Activated naive CD8-positive, alpha-beta T cell treated with anti-CD3 and anti-CD28 coated beads, Interleukin-2, amount 10 ng/mL, durations not matched to agents 7 days and 5 days (primary cell): ENCODE measurements around the gene MAP4K1. TPM values are rescaled to one million over a fixed set of nuclear protein-coding genes. Genes with fewer than 3 reads are reported as not detected.

Experiments
- ATAC-seq: fragments of 150-1000 bp; cut with Tn5 transposase; one replicate; pipeline ENCODE4 v1.10.0; 2021; ENCODE audit warnings: low read depth, moderate library complexity
- POLR2A ChIA-PET: fragments of 350-600 bp; sonication (Branson Sonifier 250); formaldehyde crosslinking; loops from one replicate; lab custom pipeline; 2021; ENCODE audit warnings: antibody characterized with exemption; lab: Charles Lee
- DNase-seq: peaks from one replicate; pipeline ENCODE4 v3.0.0; 2021
- H3K27ac Mint-ChIP-seq: one replicate; pipeline ENCODE4 v1.8.0; 2022; ENCODE audit warnings: mild to moderate bottlenecking, mixed read lengths
- H3K27me3 Mint-ChIP-seq: one replicate; pipeline ENCODE4 v1.8.0; 2022; ENCODE audit warnings: mild to moderate bottlenecking, moderate library complexity, mixed read lengths
- H3K36me3 Mint-ChIP-seq: one replicate; pipeline ENCODE4 v1.8.0; 2021; ENCODE audit warnings: mild to moderate bottlenecking, mixed read lengths
- H3K4me1 Mint-ChIP-seq: one replicate; pipeline ENCODE4 v1.8.0; 2021; ENCODE audit warnings: mixed read lengths
- H3K4me3 Mint-ChIP-seq: one replicate; pipeline ENCODE4 v1.8.0; 2022; ENCODE audit warnings: mild to moderate bottlenecking, moderate library complexity, mixed read lengths
- H3K9me3 Mint-ChIP-seq: one replicate; pipeline ENCODE4 v1.8.0; 2021; ENCODE audit warnings: mixed read lengths
- total RNA-seq, 2 experiments: library from RNA; stranded (reverse); gene quantifications; one replicate each; pipeline ENCODE4 v1.2.3, GENCODE V29; 2021

Gene MAP4K1
- total RNA-seq, 2 experiments from 2014 or later, result 299 to 313 TPM

DNA sequence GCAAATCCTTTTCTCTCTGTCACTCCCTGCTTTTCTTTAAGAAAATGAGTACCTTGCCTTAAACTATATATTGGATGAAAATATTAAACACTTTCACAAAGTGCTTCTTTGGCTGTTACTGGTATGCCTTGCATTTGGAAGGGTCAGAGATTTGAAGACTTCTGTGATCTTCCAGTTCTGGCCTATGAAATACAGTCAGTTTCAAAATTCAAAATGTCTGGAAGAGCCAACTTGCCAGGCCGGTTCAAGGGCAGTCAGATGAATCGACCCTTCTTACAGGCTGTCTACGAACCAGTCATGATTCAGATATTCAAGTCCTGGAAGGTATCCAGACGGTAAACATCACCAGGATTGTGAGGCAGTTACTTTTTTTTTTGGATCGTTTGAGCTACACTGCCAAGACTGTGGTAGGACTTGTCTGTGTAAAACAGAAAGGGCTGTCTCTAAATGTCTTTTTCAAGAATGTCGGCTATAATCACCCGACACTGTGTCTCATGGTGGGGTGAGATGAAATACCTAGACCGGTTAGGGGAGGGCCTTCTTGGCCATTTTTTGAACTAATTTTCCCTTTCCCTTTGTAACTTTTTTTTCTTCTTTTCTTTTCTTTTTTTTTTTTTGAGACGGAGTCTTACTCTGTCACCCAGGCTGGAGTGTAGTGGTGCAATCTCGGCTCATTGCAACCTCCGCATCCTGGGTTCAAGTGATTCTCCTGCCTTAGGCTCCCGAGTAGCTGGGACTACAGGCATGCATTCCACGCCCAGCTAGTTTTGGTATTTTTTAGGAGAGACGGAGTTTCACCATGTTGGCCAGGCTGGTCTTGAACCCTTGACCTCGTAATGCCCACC, 40.9 kb upstream of the MAP4K1 start:
- no peaks in the 10 kb centered on the region for H3K27me3 Mint-ChIP-seq

DNA sequence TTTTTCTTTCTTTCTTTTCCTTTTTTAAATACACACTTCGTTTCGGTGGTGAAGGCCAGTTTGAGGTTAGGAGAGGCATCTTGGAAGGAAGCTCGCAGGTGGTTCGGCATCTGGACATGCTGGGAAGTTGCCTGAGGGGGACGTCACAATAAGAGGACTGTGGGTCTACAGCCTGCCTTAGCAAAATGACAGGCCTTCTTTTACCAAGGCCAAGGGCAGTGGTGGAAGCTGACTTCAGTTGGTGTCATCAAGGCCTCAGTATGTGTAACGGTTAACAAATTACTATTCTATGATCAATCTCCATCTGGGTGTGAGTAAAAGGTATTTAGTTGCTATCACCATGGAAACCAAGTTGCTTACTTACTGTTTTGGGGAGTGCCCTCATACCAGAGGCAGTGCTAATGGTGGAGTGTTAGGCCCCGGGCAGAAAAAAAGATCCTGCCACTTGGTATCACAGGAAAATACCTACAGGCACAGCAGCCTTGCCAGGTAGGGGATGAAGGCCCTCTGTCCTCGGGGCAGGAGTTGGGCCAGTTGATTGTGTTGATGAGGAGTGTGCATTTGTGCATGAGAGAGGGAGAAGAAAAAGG, 40.0 kb upstream of the MAP4K1 start:
- H3K4me1 Mint-ChIP-seq, result peaks cover 58% of the 10 kb centered on the region
- no peak for DNase-seq
- no peak for ATAC-seq

More for the DNA sequence above, 40.9 kb upstream of the MAP4K1 start:
- Mint-ChIP-seq H3K4me1 (peaks cover 60% of the 10 kb centered on the region), H3K36me3 (peaks cover 32% of the 10 kb centered on the region), H3K9me3 (no peaks in the 10 kb centered on the region), H3K27ac (no peak overlapping the region), H3K4me3 (no peak overlapping the region)
- POLR2A ChIA-PET, result interaction anchor here (1.9 kb wide), 1 partner anchor 11 kb away, joined by 5 read pairs; the partner anchor contains the start of gene ACTN4
- ATAC-seq, result no peak
- no peak for DNase-seq

DNA sequence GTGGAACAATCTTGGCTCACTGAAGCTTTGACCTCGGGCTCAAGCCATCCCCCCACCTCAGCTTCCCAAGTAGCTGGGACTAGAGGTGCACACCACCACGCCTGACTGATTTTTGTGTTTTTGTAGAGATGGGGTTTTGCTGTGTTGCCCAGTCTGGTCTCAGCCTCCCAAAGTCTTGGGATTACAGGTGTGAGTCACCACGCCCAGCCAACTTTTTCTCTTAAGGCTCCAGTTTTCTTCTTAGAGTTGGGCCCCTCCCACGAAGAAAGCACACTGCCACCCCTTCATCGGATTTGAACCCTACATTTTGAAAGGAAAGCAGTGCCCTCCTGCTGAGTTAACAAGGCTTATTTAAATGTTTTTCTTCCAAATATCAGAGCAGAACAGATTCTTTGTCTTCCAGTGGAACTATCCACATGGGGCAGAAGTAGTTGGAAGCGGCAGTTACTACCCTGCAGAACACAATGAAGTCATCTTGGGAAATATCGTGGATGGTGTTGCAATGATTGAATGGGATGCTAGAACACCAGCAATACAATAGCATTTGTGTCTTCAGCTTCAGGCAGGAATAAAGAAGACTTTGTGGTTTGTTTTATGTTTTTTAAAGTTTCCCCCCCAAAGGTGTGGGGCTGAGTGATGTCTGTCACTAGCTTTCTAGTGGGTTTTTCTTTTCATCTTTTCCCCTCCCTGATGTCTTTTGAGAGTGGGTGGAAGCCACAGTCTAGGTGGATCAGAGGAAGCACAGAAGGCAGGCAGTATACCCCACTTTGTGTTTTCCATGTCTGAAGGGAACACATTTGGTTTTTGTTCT, 38.6 kb upstream of the MAP4K1 start:
- Mint-ChIP-seq H3K9me3 (no peaks in the 10 kb centered on the region), H3K27ac (peak overlapping the region; percentile 88), H3K27me3 (peaks cover 2% of the 10 kb centered on the region), H3K4me3 (peak overlapping the region; percentile 72), H3K36me3 (peaks cover 36% of the 10 kb centered on the region), H3K4me1 (peaks cover 61% of the 10 kb centered on the region)
- POLR2A ChIA-PET, result interaction anchor here (0.6 to 2.4 kb wide), 11 partner anchors 9 to 283 kb away, joined by 3 to 10 read pairs (median 3); partner anchors contain the start of genes ACTN4 and EIF3K
- ATAC-seq (peak; percentile 62), DNase-seq (no peak)

More for the DNA sequence above, 40.0 kb upstream of the MAP4K1 start:
- H3K36me3 Mint-ChIP-seq, result peaks cover 32% of the 10 kb centered on the region
- POLR2A ChIA-PET, result interaction anchor here (1.1 to 2.4 kb wide), 4 partner anchors 10 to 76 kb away, joined by 3 to 10 read pairs (median 7); partner anchors contain the start of gene ACTN4
- no peaks in the 10 kb centered on the region for H3K9me3 Mint-ChIP-seq
- no peak overlapping the region for H3K27ac Mint-ChIP-seq
- H3K4me3 Mint-ChIP-seq, result peak overlapping the region; percentile 11
- H3K27me3 Mint-ChIP-seq, result no peaks in the 10 kb centered on the region

DNA sequence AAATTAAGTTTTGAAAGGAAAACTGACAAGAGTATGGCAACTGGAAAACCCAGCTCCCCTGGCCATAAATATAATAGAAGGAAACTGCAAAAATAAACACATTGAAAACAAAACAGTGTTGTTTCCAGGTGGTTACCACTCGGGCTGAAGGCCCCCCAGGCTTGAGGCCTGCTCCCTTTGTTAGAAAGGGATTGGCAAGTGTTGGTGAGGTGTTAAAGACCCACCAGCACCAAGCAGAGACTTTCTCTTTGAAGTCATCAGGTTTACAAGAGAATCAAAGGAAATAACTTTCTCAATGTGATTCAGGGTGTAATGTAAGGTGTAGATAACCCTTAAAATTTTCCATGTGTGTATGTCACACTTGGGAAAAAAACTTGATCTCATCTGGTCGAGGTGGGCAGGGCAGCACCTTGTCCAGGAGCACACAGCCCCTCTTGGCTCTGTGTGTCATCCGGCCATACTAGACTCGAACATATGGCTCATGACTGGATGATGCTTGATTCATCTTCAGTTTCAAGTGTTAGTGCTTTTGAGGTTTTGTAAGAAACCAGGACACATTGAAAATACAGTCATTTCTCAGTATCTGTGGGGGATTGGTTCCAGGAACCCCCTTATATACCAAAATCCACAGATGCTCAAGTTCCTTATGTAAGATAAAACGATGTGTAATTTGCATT, 37.5 kb upstream of the MAP4K1 start:
- no peak for DNase-seq

DNA sequence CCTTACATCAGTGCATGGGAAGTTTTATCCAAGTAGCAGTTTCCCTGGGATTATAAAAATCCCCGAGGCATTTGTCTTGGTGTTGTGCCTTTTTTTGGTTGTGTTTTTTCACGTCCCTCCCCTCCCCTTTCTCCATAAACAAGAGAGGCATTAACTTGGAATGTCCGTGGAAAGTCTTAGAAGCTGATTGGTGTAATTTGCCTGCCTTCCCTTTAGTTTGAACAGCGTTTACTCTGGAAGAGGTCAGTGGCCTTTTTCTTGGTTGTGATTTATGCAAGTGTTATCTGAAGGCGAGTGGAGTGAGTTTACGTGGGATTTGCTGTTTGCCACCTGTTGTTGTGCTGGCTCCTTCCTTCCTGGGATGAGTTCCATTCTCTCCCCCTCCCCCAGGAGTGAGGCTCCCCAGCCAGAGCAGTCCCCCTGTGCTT, 36.9 kb upstream of the MAP4K1 start:
- DNase-seq (no peak), ATAC-seq (no peak)
- POLR2A ChIA-PET, result no interaction called here
- peak overlapping the region; percentile 72 for H3K4me3 Mint-ChIP-seq
- H3K36me3 Mint-ChIP-seq, result peaks cover 25% of the 10 kb centered on the region
- H3K27me3 Mint-ChIP-seq, result peaks cover 2% of the 10 kb centered on the region
- H3K4me1 Mint-ChIP-seq, result peaks cover 60% of the 10 kb centered on the region
- no peaks in the 10 kb centered on the region for H3K9me3 Mint-ChIP-seq
- H3K27ac Mint-ChIP-seq, result peak overlapping the region; percentile 88

More for the DNA sequence above, 37.5 kb upstream of the MAP4K1 start:
- Mint-ChIP-seq H3K9me3 (no peaks in the 10 kb centered on the region), H3K4me1 (peaks cover 61% of the 10 kb centered on the region), H3K4me3 (peak overlapping the region; percentile 72), H3K27ac (peak overlapping the region; percentile 88), H3K36me3 (peaks cover 28% of the 10 kb centered on the region), H3K27me3 (peaks cover 2% of the 10 kb centered on the region)
- ATAC-seq, result peak; percentile 80
- POLR2A ChIA-PET, result interaction anchor here (2.4 kb wide), 1 partner anchor 8 kb away, joined by 10 read pairs; the partner anchor contains the start of gene ACTN4

DNA sequence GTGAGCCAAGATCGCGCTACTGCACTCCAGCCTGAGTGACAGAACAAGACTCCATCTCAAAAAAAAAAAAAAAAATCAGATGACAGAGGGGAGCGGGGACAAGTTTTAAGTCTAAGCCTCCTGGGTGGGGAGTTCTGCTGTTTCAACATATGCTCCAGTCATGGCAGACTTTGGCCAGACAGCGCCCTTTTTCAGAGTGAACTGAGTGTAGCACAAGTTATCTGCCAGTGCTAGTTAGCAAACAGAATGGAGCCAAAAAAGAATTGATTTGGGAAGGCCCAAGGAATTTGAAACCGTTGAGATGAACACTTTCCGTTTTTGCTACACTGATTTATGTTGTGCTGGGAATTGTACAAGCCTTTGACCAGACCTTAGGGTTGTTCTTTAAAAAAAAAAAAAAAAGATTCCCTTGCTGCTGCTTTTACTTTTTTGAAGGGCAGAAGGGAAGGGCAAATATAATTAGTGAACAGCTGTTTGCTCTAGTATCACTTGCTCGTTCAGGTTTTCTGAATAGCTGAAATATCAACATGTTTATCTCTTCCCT, 35.3 kb upstream of the MAP4K1 start:
- H3K4me1 Mint-ChIP-seq, result peaks cover 66% of the 10 kb centered on the region
- no peak overlapping the region for H3K4me3 Mint-ChIP-seq
- POLR2A ChIA-PET, result interaction anchor here (0.7 kb wide), 1 partner anchor 22 kb away, joined by 3 read pairs; no protein-coding TSS in a partner anchor
- H3K27ac Mint-ChIP-seq, result no peak overlapping the region
- ATAC-seq (no peak), DNase-seq (no peak)
- no peaks in the 10 kb centered on the region for H3K9me3 Mint-ChIP-seq
- peaks cover 36% of the 10 kb centered on the region for H3K36me3 Mint-ChIP-seq
- H3K27me3 Mint-ChIP-seq, result peaks cover 2% of the 10 kb centered on the region

DNA sequence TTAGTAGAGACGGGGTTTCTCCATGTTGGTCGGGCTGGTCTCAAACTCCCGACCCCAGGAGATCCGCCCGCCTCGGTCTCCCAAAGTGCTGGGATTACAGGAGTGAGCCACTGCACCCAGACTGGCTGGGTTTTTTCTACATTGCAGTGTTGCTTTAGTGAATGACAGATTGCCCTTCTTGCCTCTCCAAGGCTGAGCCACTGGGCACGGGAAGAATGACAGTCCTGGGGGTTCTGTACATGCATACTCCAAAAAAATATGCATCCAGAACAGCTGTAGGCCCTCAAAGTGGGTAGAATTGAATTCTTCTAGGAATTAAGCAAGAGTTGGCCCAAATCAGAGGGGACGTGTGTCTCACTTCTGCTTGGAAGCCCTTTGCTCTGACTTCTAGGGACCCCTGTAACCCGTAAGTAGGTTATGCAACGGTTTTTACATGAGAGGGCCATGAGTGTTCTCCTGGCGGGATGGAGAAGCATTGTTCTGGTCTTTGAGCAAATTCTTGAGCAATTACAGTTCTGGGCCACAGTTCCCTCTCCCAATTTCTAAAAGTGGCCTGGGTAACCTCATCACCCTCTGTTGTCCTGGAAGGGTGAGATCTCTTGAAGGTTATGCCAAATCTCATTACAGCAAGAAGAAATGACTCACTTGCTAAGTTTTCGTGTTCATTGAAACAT, 33.3 kb upstream of the MAP4K1 start:
- no peak for DNase-seq
- POLR2A ChIA-PET, result no interaction called here
- ATAC-seq, result no peak
- H3K4me1 Mint-ChIP-seq, result peaks cover 50% of the 10 kb centered on the region
- no peak overlapping the region for H3K27ac Mint-ChIP-seq
- H3K36me3 Mint-ChIP-seq, result peaks cover 34% of the 10 kb centered on the region
- H3K9me3 Mint-ChIP-seq, result no peaks in the 10 kb centered on the region
- H3K27me3 Mint-ChIP-seq, result peaks cover 2% of the 10 kb centered on the region
- H3K4me3 Mint-ChIP-seq, result no peak overlapping the region

DNA sequence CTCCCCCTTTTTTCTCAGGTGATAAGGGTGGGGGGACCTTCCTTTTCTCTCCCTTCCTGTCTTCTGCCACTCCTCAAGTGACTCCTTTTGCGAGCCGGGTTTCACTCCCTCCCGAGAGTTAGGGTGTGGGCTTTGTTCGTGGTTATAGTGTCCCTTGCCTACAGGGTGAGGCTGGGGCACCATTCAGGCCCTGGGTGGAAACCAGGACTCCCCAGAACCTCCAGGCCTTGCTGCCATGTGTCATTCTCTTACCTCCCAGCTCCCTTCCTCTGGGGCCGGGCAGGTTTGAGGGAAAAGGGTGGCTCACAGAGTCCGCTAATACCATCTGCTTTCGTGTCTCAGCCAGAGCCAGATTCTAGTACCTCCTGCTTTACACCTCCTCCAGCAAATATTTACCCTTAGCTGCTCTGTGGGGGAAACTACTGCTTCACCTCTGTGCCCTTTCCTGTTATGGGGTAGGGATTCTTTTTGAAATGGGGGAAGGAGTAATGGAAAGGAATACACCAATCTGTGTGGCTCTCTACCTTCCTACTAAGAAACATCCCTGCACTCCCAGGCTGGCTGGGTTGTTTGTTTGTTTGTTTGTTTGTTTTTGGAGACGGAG, 32.5 kb upstream of the MAP4K1 start:
- no peak overlapping the region for H3K27ac Mint-ChIP-seq
- no peak for DNase-seq
- POLR2A ChIA-PET, result interaction anchor here (0.7 to 1.8 kb wide), 2 partner anchors 13 to 19 kb away, joined by 3 to 5 read pairs; no protein-coding TSS in a partner anchor

DNA sequence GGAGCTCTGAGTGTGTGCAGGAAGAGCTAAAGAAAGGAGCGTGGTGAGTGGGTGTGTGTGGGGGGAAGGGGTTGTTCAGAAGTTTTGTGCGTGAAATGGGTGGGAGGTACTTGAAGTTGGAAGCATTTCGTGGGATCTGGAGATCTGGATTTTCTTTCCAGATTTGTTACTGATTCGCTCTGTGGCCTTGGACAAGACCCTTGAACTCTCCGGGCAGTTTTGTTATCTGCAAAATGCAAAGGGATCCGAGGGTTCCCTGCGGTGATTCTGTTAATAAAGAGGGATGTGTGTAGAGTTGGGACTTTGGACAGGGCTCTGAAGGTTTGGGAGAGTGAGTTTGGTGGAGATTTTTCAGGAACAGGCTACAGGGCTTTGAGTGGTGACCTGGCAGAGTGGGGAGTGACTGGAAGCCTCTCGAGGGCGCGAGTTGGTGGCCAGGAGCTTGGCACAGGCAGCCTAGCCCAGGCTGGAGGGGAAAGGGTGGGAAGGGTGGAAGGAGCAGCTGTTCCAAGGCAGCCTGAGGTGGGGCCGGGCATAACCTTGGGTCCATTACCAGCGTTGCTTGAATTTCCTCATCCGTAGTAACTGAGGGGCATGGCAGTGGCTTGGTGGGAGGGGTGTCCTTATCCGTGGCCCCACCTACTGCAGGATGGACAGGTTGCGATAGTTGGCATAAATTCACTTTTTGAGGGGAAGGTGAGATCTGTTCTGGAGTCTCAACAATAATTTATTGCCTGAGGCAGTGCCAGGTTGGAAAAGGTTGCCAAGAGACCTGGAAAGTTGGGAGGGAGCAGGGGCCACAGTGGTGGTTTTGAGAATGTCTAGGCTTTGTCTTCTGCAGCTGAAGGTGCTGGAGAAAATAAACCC, 31.8 kb upstream of the MAP4K1 start:
- DNase-seq, result no peak
- H3K4me1 Mint-ChIP-seq, result peaks cover 36% of the 10 kb centered on the region
- ATAC-seq, result no peak
- POLR2A ChIA-PET, result interaction anchor here (0.6 to 1.8 kb wide), 3 partner anchors 14 to 334 kb away, joined by 3 to 5 read pairs (median 4); partner anchors contain the start of gene YIF1B
- peak overlapping the region; percentile 94 for H3K4me3 Mint-ChIP-seq
- peaks cover 2% of the 10 kb centered on the region for H3K27me3 Mint-ChIP-seq
- H3K9me3 Mint-ChIP-seq, result no peaks in the 10 kb centered on the region
- peaks cover 28% of the 10 kb centered on the region for H3K36me3 Mint-ChIP-seq
- peak overlapping the region; percentile 37 for H3K27ac Mint-ChIP-seq

More for the DNA sequence above, 32.5 kb upstream of the MAP4K1 start:
- H3K4me3 Mint-ChIP-seq, result peak overlapping the region; percentile 94
- no peak for ATAC-seq
- H3K27me3 Mint-ChIP-seq, result peaks cover 2% of the 10 kb centered on the region
- peaks cover 43% of the 10 kb centered on the region for H3K4me1 Mint-ChIP-seq
- peaks cover 32% of the 10 kb centered on the region for H3K36me3 Mint-ChIP-seq
- no peaks in the 10 kb centered on the region for H3K9me3 Mint-ChIP-seq

DNA sequence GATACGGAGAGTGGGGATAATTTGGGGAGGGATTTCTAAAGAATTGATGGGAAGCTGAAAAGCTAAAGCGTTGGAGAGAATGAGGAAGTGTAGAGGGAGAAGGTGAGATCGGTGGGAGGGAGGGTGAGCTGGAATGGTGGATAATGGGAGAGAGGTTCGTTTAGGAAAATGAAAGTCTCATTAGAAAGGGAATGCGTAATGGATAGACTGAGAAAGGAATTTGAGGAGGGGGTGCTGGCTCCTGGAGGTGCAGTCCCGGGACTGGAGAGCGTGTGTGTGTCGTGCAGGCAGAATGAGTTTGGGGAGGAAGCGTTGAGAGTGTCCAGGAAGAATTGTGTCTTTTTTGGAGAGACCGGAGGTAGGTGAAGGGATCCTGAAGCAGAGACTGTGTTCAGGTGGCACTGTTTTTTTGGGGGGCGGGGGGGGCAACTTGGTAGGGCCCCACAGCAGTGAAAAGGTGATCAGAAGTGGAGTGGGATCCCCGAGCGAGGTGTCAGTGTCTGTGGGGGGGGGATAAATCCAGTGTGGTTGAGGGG, 31.1 kb upstream of the MAP4K1 start:
- DNase-seq (no peak), ATAC-seq (no peak)
- Mint-ChIP-seq H3K27ac (peak overlapping the region; percentile 87), H3K4me3 (peak overlapping the region; percentile 94), H3K4me1 (peaks cover 33% of the 10 kb centered on the region), H3K9me3 (no peaks in the 10 kb centered on the region), H3K27me3 (peaks cover 2% of the 10 kb centered on the region), H3K36me3 (peaks cover 26% of the 10 kb centered on the region)
- POLR2A ChIA-PET, result interaction anchor here (0.6 to 1.8 kb wide), 5 partner anchors 8 to 333 kb away, joined by 3 to 10 read pairs (median 5); partner anchors contain the start of gene YIF1B
